Astrocyte of the spinal cord (primary cell): ENCODE measurements around the gene ASIC3.

Experiments
- DNase-seq: peaks from one replicate; pipeline ENCODE4 v3.0.0; 2011; ENCODE audit warnings: low read depth, low spot score
- H3K4me3 ChIP-seq: 2 replicates; pipeline ENCODE4 v1.5.1; 2011; ENCODE audit warnings: low read depth, mild to moderate bottlenecking, low read length, moderate library complexity
- CTCF ChIP-seq: IDR thresholded peaks from 2 replicates; pipeline ENCODE4 v1.5.1; 2012; ENCODE audit warnings: low read depth, mild to moderate bottlenecking, low read length, inconsistent platforms
- in situ Hi-C: cut with HindIII; loops from 2 replicates; pipeline ENCODE4 v1.10.0; 2017; ENCODE audit warnings: low sequenced_read_pairs

ASIC3 gene

GRCh38 chr7:151075662-151075971 is 27.3 kb downstream of the ASIC3 start:
- TF ChIP-seq CTCF, result no peak
- no peak overlapping the region for H3K4me3 ChIP-seq
- no peak for DNase-seq
- in situ Hi-C loops, result no loop called here

GRCh38 chr7:151075978-151076426 is 27.7 kb downstream of the ASIC3 start:
- in situ Hi-C loops, result no loop called here
- H3K4me3 ChIP-seq, result no peak overlapping the region

GRCh38 chr7:151076863-151077704 is 28.8 kb downstream of the ASIC3 start:
- peak; percentile 48 for TF ChIP-seq CTCF
- DNase-seq, result no peak
- no peak overlapping the region for H3K4me3 ChIP-seq
- in situ Hi-C loops, result no loop called here

More at GRCh38 chr7:151075978-151076426, 27.7 kb downstream of the ASIC3 start:
- DNase-seq, result no peak
- no peak for TF ChIP-seq CTCF

GRCh38 chr7:151077705-151078232 is 29.4 kb downstream of the ASIC3 start:
- in situ Hi-C loops, result no loop called here
- TF ChIP-seq CTCF, result no peak
- no peak for DNase-seq
- no peak overlapping the region for H3K4me3 ChIP-seq

GRCh38 chr7:151078233-151079040 is 30.1 kb downstream of the ASIC3 start:
- no peak for TF ChIP-seq CTCF
- no peak for DNase-seq
- in situ Hi-C loops, result no loop called here
- H3K4me3 ChIP-seq, result no peak overlapping the region

- in situ Hi-C loops, result no loop called here
- DNase-seq, result no peak
- TF ChIP-seq CTCF, result no peak
- H3K4me3 ChIP-seq, result peak overlapping the region; percentile 76
These were observed 31.0 kb downstream of the ASIC3 start for GRCh38 chr7:151079199-151079910.
